Stimulated activated CD8-positive, alpha-beta memory T cell treated with anti-CD3 and anti-CD28 coated beads, Interleukin-2, amount 100 ng/mL, for 1 hour (primary cell): ENCODE data around the gene ADAM10.

ENCODE experiments used
- DNase-seq, 2 donors: peaks; one replicate each; pipeline ENCODE4 v3.0.0-alpha.2; 2020; ENCODE audit warnings: low read depth in 2 of 2

The ADAM10 gene

GRCh38 chr15:58551764-58552504 is 197.6 kb downstream of the ADAM10 start:
- no peak for DNase-seq

DNA sequence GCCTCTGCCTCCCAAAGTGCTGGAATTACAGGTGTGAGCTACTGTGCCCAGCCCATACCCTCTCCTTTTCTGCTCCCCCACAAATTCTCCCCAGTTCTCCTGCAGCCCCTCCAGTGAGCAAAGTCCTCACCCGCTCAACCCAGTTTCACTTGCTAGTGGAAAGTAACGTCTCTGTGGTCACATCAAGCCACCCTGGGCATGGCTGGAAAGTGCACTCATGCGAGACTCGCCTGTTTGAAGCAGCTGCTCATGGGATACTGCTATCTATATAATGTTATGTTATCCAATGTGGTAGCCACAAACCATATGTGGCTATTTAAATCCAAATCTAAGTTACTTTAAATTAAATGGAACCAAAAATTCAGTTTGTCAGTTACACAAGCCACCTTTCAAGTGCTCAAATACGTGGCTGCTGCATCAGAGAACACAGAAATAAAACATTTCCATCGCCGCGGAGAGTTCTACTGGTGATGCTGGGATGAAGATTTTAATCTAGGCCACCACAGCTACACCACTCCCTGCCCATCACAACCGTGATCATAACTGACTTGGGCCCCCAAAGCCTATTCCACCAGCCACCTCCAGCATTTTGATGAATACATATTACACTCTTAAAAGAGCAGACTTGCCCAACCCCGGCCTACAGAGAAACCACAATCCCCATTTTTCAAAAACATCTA is 198.3 kb downstream of the ADAM10 start:
- no peak for DNase-seq

- DNase-seq = no peak
Measured at GRCh38 chr15:58549785-58550074, 199.8 kb downstream of the ADAM10 start.

DNA sequence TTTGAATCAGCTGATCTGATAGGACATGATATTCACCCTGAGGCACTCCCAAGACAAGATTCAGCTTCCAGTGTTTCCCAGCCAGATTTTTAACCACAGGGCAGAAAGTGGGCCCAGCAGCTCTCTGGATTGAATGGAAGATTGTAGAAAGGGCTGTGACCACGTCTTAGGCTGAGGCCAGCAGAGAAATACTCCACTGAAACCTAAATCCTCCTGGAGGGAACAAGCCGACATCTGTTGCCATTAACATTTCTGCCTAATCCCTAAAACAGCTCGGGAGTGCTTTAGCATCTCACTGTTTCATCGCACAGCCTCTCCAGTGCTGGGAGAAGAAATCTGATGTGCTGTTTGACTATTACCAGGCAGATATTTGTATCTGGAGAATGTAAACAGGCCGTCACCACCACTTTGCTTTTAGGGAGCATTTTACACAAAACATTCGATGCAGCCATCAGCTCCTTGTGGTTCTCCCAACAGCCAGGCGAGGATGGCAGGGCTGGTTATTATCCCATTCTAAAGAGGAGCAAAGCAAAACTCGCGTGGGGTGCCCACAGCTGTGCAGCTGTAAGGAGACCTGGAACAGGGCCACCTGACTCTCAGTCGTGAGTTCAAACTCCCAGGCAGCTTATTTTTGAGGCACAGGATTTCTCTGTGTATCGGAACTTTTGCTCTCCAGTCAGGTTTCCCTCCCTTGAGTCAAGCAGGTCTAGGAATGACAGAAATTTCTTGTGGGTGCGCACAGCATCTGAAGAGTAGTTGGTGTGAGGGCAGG is 200.3 kb downstream of the ADAM10 start:
- no peak for DNase-seq

DNA sequence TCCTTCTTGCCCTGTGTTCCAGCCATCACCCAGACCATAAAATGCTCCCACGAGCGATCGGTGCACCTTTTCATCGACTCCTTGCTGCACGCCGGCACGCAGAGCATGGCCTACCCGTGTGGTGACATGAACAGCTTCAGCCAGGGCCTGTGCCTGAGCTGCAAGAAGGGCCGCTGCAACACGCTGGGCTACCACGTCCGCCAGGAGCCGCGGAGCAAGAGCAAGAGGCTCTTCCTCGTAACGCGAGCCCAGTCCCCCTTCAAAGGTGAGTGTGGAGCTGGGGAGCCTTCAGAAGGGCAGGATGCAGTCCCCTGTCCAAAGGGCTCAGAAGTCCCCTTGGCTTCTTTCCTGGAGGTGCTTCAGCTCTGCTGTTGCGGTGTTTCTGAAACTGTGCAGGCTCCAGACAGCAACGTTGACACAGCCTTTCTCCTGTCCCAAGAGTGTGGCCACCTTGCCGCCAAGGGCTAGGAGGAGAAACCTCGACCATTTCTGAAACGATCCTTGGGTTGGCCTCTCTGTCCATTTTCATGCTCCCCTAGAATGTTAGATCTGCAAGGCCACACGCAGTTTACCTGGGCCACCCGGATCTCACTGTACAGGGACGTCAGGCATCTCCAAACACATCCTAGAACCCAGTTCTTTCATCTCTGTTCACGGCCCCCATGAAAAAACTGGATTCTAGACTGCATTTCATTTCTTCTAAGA is 201.0 kb downstream of the ADAM10 start:
- no peak for DNase-seq

DNA sequence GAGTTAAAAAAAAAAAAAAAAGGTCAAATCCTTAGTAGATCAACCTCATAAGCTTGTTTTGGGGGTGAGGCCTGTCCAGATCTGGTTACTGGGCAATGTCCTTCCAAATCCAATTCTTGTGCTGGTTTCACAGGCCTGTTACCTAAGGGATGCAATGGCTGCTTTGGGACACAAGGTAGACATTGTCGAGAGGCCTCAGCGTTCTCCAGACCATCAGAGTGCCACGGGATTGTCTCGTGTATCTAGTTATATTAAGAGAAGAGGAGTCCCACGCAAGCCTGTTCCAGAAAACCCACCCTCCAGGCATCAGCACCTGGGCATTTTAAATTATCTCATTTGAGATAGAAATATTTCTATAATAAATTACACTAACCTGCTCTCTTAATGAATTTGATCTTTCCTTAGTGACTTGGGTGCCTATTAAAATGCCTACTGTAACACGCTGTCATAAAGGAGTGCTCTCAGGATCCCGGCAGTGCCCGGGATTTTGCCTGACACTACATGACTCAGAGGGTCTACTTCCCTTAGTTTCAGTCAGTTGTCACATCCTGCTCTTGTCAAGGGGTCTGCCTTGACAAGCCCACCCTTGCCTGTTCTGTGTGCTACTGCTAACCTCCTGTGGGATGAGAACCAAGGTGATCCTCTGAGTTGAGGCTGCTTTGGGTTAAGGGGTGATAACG is 201.7 kb downstream of the ADAM10 start:
- DNase-seq = no peak

- no peak for DNase-seq
Measured at GRCh38 chr15:58546635-58547627, 202.6 kb downstream of the ADAM10 start.

- no peak for DNase-seq
Measured at GRCh38 chr15:58546066-58546591, 203.4 kb downstream of the ADAM10 start.

GRCh38 chr15:58545307-58546065 is 204.0 kb downstream of the ADAM10 start:
- no peak for DNase-seq

GRCh38 chr15:58544756-58545155 is 204.8 kb downstream of the ADAM10 start:
- no peak for DNase-seq

- DNase-seq = no peak
Measured at GRCh38 chr15:58543664-58544335, 205.7 kb downstream of the ADAM10 start.

GRCh38 chr15:58541410-58542087 is 208.0 kb downstream of the ADAM10 start:
- no peak for DNase-seq

GRCh38 chr15:58539548-58539947 is 210.0 kb downstream of the ADAM10 start:
- no peak for DNase-seq

- no peak for DNase-seq
Measured at GRCh38 chr15:58538901-58539300, 210.6 kb downstream of the ADAM10 start.
